Amniotic stem cell (primary cell): ENCODE results near the gene HOXA9.

Experiments
- DNase-seq: peaks from one replicate; lab custom pipeline; 2025; lab: John Stamatoyannopoulos, UW

Gene HOXA9

GRCh38 chr7:27112955-27113949 lies 52.1 kb downstream of the HOXA9 start:
- no peak for DNase-seq
